SK-N-SH treated with all-trans-retinoic acid at 6 μM for 48 hours (cell line): ENCODE results near the gene ERP27.
A peak's percentile ranks its signal among the peaks of the same experiment; 100 is the strongest.

Experiments used
- ATAC-seq: fragments of 200-7000 bp; cut with Tn5 transposase; 3 replicates; pipeline ENCODE4 v1.9.1; 2020; ENCODE audit warnings: mild to moderate bottlenecking, moderate library complexity
- ARNTL ChIP-seq: fragments of 450-650 bp; formaldehyde crosslinking; IDR thresholded peaks from 2 replicates; pipeline ENCODE4 v1.5.0; 2020; ENCODE audit warnings: low read depth, mild to moderate bottlenecking, moderate library complexity, borderline replicate concordance
- BACH2 ChIP-seq: fragments of 250-450 bp; sonication (Bioruptor Pico); IDR thresholded peaks from 2 replicates; pipeline ENCODE4 v1.9.0; 2021; ENCODE audit warnings: mild to moderate bottlenecking, borderline replicate concordance
- ESRRG ChIP-seq: fragments of 250-450 bp; sonication (Bioruptor Pico); IDR thresholded peaks from 2 replicates; pipeline ENCODE4 v1.6.1; 2021; ENCODE audit warnings: mild to moderate bottlenecking
- GLIS3 ChIP-seq: fragments of 250-450 bp; sonication (Bioruptor Pico); IDR thresholded peaks from 2 replicates; pipeline ENCODE4 v1.5.0; 2020; ENCODE audit warnings: mild to moderate bottlenecking, moderate library complexity
- ISL1 ChIP-seq: fragments of 250-450 bp; sonication (Bioruptor Pico); IDR thresholded peaks from 2 replicates; pipeline ENCODE4 v2.1.2; 2022; ENCODE audit warnings: mild to moderate bottlenecking, moderate library complexity
- RARB ChIP-seq: fragments of 250-450 bp; sonication (Bioruptor Pico); IDR thresholded peaks from 2 replicates; pipeline ENCODE4 v1.8.0; 2021; ENCODE audit warnings: mild to moderate bottlenecking, moderate library complexity
- SNAI2 ChIP-seq: fragments of 250-450 bp; sonication (Bioruptor Pico); IDR thresholded peaks from 2 replicates; pipeline ENCODE4 v1.5.0; 2020; ENCODE audit warnings: mild to moderate bottlenecking, moderate library complexity
- TOX ChIP-seq: fragments of 250-450 bp; sonication (Bioruptor Pico); IDR thresholded peaks from 2 replicates; pipeline ENCODE4 v1.8.0; 2021; ENCODE audit warnings: mild to moderate bottlenecking, moderate library complexity, borderline replicate concordance
- ZC3H10 ChIP-seq: fragments of 250-450 bp; sonication (Bioruptor Pico); IDR thresholded peaks from 2 replicates; pipeline ENCODE4 v1.5.1; 2021; ENCODE audit warnings: mild to moderate bottlenecking, moderate library complexity
- ZFP3 ChIP-seq: fragments of 250-450 bp; sonication (Bioruptor Pico); IDR thresholded peaks from 2 replicates; pipeline ENCODE4 v1.5.0; 2020; ENCODE audit warnings: mild to moderate bottlenecking, moderate library complexity
- ZFP30 ChIP-seq: fragments of 450-650 bp; formaldehyde crosslinking; IDR thresholded peaks from 2 replicates; pipeline ENCODE4 v1.5.0; 2022; ENCODE audit warnings: mild to moderate bottlenecking, moderate library complexity
- ZNF565 ChIP-seq: fragments of 450-650 bp; formaldehyde crosslinking; conservative IDR thresholded peaks from 2 replicates; pipeline ENCODE4 v1.5.0; 2020; ENCODE audit warnings: low read depth, mild to moderate bottlenecking, moderate library complexity
- ZNF70 ChIP-seq: fragments of 450-650 bp; formaldehyde crosslinking; IDR thresholded peaks from 2 replicates; pipeline ENCODE4 v1.5.0; 2020; ENCODE audit warnings: mild to moderate bottlenecking, moderate library complexity
- ZNF8 ChIP-seq: fragments of 450-650 bp; formaldehyde crosslinking; IDR thresholded peaks from 2 replicates; pipeline ENCODE4 v1.5.0; 2020; ENCODE audit warnings: mild to moderate bottlenecking, moderate library complexity
- TF ChIP-seq, protein P1 (sequence below): fragments of 250-450 bp; sonication (Bioruptor Pico); IDR thresholded peaks from 2 replicates; pipeline ENCODE4 v1.5.1; 2021; ENCODE audit warnings: mild to moderate bottlenecking, moderate library complexity
- TF ChIP-seq, protein P2 (sequence below): fragments of 250-450 bp; sonication (Bioruptor Pico); IDR thresholded peaks from 2 replicates; pipeline ENCODE4 v1.8.0; 2021; ENCODE audit warnings: low read depth, mild to moderate bottlenecking, moderate library complexity, borderline replicate concordance
- TF ChIP-seq, protein P3 (sequence below): fragments of 250-450 bp; sonication (Bioruptor Pico); IDR thresholded peaks from 2 replicates; pipeline ENCODE4 v1.5.0; 2020; ENCODE audit warnings: mild to moderate bottlenecking, moderate library complexity
- TF ChIP-seq, protein P4 (sequence below): fragments of 250-450 bp; sonication (Bioruptor Pico); IDR thresholded peaks from 2 replicates; pipeline ENCODE4 v1.5.1; 2020; ENCODE audit warnings: low read depth, mild to moderate bottlenecking, moderate library complexity

Gene ERP27

DNA sequence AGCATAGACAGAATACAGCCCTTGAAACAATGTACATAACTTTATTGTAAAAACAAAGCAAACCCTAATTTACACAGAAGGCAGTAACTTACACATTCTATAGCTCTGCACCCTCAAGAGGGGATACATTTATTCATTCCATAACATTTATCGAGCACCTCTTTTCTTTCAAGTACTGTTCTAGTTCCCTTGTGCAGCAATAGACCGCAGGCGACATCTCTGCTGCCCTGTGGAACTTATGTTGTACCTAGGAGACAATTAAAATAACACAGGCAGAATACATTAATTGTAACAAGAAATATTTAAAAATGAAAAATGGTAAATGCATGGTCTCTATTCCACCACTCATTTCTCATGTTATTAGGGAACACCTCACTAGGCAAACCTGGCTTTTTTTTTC lies 24.5 kb upstream of the ERP27 start (continued):
- TF ChIP-seq, protein P1, sequence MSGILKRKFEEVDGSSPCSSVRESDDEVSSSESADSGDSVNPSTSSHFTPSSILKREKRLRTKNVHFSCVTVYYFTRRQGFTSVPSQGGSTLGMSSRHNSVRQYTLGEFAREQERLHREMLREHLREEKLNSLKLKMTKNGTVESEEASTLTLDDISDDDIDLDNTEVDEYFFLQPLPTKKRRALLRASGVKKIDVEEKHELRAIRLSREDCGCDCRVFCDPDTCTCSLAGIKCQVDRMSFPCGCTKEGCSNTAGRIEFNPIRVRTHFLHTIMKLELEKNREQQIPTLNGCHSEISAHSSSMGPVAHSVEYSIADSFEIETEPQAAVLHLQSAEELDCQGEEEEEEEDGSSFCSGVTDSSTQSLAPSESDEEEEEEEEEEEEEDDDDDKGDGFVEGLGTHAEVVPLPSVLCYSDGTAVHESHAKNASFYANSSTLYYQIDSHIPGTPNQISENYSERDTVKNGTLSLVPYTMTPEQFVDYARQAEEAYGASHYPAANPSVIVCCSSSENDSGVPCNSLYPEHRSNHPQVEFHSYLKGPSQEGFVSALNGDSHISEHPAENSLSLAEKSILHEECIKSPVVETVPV (CRISPR knock-in tag), result no peak

DNA sequence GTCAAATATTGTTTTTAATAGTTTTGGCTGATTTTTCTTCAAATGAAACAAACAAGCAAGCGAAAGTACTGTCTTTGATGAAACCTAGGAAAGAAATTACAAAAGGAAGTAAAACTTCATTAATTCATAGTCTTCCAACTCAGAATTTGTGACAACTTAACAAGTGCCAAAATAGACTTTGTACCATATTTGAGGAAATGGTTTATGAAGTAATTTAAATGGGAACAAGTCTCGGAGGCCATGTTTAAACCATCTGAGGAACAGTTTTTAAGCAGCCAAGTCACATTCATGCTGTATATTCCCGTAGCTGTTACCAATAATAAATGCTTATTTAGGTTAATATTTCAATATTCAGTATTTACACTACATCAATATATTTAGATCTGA lies 23.8 kb upstream of the ERP27 start:
- no peak for TF ChIP-seq ARNTL (CRISPR knock-in tag)
- TF ChIP-seq ZC3H10, result no peak
- TF ChIP-seq ZFP3 (CRISPR knock-in tag), result no peak
- no peak for TF ChIP-seq RARB (CRISPR knock-in tag)
- TF ChIP-seq, protein P2, sequence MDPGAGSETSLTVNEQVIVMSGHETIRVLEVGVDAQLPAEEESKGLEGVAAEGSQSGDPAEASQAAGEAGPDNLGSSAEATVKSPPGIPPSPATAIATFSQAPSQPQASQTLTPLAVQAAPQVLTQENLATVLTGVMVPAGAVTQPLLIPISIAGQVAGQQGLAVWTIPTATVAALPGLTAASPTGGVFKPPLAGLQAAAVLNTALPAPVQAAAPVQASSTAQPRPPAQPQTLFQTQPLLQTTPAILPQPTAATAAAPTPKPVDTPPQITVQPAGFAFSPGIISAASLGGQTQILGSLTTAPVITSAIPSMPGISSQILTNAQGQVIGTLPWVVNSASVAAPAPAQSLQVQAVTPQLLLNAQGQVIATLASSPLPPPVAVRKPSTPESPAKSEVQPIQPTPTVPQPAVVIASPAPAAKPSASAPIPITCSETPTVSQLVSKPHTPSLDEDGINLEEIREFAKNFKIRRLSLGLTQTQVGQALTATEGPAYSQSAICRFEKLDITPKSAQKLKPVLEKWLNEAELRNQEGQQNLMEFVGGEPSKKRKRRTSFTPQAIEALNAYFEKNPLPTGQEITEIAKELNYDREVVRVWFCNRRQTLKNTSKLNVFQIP, result no peak
- TF ChIP-seq ZNF70 (CRISPR knock-in tag), result no peak
- TF ChIP-seq ESRRG (CRISPR knock-in tag), result no peak
- no peak for TF ChIP-seq ISL1 (CRISPR knock-in tag)
- TF ChIP-seq ZFP30 (CRISPR knock-in tag), result no peak
- no peak for TF ChIP-seq BACH2 (CRISPR knock-in tag)
- no peak for ATAC-seq

DNA sequence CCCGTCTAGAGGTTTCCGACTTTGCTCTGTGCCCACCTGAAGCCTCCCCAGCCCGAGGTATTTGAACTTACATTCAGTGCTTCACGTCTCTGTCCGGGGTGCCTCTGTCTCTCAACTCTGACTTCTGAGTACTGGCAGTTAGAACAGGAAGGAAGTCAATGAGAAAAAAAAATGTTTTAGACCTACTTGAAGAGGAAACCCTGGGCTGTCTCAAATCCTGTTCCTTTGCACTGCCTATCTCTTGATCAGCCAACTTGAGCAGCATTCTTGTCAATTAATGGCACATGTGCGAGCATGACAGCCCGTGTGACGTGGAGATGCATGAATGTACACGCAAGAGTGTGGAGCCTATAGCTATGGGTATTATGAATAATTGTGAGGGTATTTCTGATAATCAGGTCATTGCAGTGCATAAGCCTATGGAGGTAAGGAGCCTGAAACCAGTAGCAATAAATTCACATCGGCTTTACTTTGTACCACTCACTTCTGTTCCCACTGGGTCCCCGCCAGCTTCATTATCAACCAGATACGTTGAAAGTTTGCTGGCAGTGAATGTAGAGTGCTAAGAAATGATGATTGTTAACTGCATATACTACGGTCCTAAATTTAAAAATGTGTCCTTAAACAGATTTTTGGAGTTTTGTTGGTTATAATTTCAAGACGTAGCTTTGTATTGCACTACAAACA lies 23.3 kb upstream of the ERP27 start, which contains the start of gene ARHGDIB:
Gene ARHGDIB (minus strand): TSS at position 136 of the 687 bp plus-strand sequence. CDS start 10,889 bp downstream, outside the sequence.
- ATAC-seq, result peak; percentile 66
- TF ChIP-seq, protein P3, sequence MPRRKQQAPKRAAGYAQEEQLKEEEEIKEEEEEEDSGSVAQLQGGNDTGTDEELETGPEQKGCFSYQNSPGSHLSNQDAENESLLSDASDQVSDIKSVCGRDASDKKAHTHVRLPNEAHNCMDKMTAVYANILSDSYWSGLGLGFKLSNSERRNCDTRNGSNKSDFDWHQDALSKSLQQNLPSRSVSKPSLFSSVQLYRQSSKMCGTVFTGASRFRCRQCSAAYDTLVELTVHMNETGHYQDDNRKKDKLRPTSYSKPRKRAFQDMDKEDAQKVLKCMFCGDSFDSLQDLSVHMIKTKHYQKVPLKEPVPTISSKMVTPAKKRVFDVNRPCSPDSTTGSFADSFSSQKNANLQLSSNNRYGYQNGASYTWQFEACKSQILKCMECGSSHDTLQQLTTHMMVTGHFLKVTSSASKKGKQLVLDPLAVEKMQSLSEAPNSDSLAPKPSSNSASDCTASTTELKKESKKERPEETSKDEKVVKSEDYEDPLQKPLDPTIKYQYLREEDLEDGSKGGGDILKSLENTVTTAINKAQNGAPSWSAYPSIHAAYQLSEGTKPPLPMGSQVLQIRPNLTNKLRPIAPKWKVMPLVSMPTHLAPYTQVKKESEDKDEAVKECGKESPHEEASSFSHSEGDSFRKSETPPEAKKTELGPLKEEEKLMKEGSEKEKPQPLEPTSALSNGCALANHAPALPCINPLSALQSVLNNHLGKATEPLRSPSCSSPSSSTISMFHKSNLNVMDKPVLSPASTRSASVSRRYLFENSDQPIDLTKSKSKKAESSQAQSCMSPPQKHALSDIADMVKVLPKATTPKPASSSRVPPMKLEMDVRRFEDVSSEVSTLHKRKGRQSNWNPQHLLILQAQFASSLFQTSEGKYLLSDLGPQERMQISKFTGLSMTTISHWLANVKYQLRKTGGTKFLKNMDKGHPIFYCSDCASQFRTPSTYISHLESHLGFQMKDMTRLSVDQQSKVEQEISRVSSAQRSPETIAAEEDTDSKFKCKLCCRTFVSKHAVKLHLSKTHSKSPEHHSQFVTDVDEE (CRISPR knock-in tag), result no peak
- TF ChIP-seq TOX (CRISPR knock-in tag), result no peak; the same call in 1 of the 2 replicates
- no peak for TF ChIP-seq ZFP30 (CRISPR knock-in tag)
- TF ChIP-seq ZC3H10, result no peak
- TF ChIP-seq ZNF70 (CRISPR knock-in tag), result no peak
- TF ChIP-seq, protein P2, result no peak
- TF ChIP-seq, protein P4, sequence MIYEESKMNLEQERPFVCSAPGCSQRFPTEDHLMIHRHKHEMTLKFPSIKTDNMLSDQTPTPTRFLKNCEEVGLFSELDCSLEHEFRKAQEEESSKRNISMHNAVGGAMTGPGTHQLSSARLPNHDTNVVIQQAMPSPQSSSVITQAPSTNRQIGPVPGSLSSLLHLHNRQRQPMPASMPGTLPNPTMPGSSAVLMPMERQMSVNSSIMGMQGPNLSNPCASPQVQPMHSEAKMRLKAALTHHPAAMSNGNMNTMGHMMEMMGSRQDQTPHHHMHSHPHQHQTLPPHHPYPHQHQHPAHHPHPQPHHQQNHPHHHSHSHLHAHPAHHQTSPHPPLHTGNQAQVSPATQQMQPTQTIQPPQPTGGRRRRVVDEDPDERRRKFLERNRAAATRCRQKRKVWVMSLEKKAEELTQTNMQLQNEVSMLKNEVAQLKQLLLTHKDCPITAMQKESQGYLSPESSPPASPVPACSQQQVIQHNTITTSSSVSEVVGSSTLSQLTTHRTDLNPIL (CRISPR knock-in tag), result no peak
- TF ChIP-seq GLIS3 (CRISPR knock-in tag), result no peak
- TF ChIP-seq ARNTL (CRISPR knock-in tag), result no peak
- TF ChIP-seq, protein P1 (CRISPR knock-in tag), result no peak
- no peak for TF ChIP-seq BACH2 (CRISPR knock-in tag)
- no peak for TF ChIP-seq ZNF565 (CRISPR knock-in tag)
- TF ChIP-seq SNAI2 (CRISPR knock-in tag), result no peak
- TF ChIP-seq ZNF8 (CRISPR knock-in tag), result no peak
